IgD-negative memory B cell (primary cell): ENCODE results near the gene AMPH. TPM values are rescaled to one million over a fixed set of nuclear protein-coding genes. Genes with fewer than 3 reads are reported as not detected.
A peak's percentile ranks its signal among the peaks of the same experiment; 100 is the strongest.

Source experiments
- H3K27ac Mint-ChIP-seq, 3 donors: one replicate each; pipeline ENCODE4 v1.8.0; 2020 to 2022; ENCODE audit warnings: mild to moderate bottlenecking in 3 of 3, mixed read lengths in 3 of 3, moderate library complexity in 1 of 3
- H3K27me3 Mint-ChIP-seq: one replicate; pipeline ENCODE4 v1.8.0; 2021; ENCODE audit warnings: mixed read lengths
- H3K36me3 Mint-ChIP-seq: one replicate; pipeline ENCODE4 v1.8.0; 2020; ENCODE audit warnings: mild to moderate bottlenecking, mixed read lengths
- H3K4me1 Mint-ChIP-seq, 3 donors: one replicate each; pipeline ENCODE4 v1.8.0; 2020 to 2022; ENCODE audit warnings: mixed read lengths in 3 of 3, mild to moderate bottlenecking in 1 of 3
- H3K4me3 Mint-ChIP-seq, 4 donors: one replicate each; pipeline ENCODE4 v1.8.0; 2020 to 2022; ENCODE audit warnings: mild to moderate bottlenecking in 4 of 4, mixed read lengths in 4 of 4, moderate library complexity in 3 of 4
- H3K9me3 Mint-ChIP-seq, 3 donors: one replicate each; pipeline ENCODE4 v1.8.0; 2020 to 2021; ENCODE audit warnings: mixed read lengths in 3 of 3, mild to moderate bottlenecking in 1 of 3
- polyA plus RNA-seq: library from polyadenylated mRNA; unstranded; fragments of 300-500 nt; fragmentation: Illumina TruSeq; gene quantifications from one replicate; pipeline ENCODE4 v1.2.3, GENCODE V29; 2021

The AMPH gene
- polyA plus RNA-seq, 1 donor from 2014 or later: not detected

DNA sequence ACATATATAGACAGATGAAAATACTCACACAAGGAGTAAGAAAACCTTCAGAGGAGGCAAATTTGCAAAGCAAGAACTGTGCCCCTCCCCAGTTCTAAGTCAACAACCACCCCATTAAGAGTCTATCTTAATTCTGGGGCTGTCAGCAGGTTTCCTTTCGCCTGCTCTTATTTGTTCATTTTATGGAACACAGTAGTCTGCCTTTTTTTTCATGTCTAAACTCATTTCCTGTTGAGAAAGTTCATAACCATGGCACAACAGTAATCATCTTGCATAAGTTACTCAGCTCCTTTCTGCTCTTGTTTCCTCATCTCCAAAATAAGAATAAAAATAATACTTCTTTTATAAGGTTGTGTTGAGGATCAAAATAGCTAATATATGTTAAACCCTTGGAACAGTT, 25.8 kb upstream of the AMPH start:
- no peaks in the 10 kb centered on the region for H3K9me3 Mint-ChIP-seq
- H3K27me3 Mint-ChIP-seq: no peaks in the 10 kb centered on the region
- no peak overlapping the region for H3K27ac Mint-ChIP-seq
- peaks cover 0 to 3% (median 2%) of the 10 kb centered on the region in 3 donors for H3K4me1 Mint-ChIP-seq
- no peak overlapping the region for H3K4me3 Mint-ChIP-seq
- H3K36me3 Mint-ChIP-seq: peaks cover 1% of the 10 kb centered on the region

DNA sequence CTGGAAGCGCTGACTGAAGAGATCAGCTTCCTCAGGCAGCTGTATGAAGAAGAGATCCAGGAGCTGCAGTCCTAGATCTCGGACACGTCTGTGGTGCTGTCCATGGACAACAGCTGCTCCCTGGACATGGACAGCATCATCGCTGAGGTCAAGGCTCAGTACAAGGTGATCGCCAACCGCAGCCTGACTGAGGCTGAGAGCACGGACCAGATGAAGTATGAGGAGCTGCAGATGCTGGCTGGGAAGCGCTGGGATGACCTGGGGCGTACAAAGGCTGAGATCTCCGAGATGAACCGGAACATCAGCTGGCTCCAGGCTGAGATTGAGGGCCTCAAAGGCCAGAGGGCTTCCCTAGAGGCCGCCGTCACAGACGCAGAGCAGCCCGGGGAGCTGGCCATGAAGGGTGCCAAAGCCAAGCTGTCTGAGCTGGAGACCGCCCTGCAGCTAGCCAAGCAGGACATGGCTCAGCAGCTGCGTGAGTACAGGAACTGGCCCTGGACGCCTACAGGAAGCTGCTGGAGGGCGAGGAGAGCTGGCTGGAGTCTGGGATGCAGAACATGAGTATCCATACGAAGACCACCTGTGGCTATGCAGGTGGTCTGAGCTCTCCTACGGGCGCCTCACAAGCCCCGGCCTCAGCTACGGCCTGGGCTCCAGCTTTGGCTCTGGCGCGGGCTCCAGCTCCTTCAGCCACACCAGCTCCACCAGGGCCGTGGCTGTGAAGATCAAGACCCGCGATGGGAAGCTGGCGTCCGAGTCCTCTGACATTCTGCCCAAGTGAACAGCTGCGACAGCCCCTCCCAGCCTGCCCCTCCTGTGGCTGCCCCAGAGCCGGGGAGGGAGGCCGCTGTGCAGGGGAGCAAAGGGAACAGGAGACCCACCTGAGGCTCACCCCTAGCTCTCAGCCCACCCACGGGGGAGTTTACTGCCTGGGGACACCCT, 24.9 kb upstream of the AMPH start:
- no peak overlapping the region for H3K27ac Mint-ChIP-seq
- H3K27me3 Mint-ChIP-seq: no peaks in the 10 kb centered on the region
- H3K9me3 Mint-ChIP-seq: no peaks in the 10 kb centered on the region
- H3K36me3 Mint-ChIP-seq: peaks cover 1% of the 10 kb centered on the region
- no peak overlapping the region for H3K4me3 Mint-ChIP-seq
- H3K4me1 Mint-ChIP-seq: peaks cover 0 to 3% (median 2%) of the 10 kb centered on the region in 3 donors

DNA sequence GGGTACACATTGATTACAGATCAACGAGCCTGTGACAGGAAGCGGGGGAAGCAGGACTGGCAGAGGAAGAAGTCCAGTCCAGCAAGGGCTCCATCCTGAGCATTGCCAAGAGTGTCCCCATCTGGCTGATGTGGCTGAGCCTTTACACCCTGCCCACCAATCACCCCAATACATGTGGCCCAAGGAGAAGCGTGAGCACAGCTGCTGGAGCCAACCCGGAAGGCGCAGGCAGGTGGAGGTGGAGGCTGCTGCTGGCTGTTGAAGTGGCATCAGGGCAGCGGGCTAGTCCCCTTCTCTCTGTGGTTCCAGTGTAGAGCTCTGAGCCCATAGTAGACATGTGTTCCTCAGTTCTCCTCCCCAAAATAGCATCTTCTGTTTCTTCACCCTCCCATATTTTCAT, 6.8 kb upstream of the AMPH start:
- peaks cover 20% of the 10 kb centered on the region for H3K27me3 Mint-ChIP-seq

DNA sequence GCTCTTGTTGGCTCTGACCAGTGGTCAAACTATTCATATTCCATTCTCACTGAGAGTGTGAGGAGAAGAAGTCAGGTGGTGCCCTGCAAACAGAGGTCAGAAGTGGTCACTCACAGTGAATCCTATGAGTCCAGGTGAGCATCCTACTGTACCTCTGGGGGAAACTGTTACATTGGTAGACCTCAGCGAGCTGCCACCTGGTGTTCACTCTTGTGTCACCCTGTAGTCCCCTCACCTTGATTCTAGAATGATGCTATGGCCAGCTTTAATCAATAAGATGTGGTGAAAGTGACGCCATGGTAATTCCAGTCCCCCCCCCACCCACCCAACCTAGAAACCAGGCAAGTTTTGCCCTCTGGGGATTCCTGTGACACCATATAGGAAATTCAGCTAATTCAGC, 1.2 kb upstream of the AMPH start:
- Mint-ChIP-seq H3K27me3 (peaks cover 46% of the 10 kb centered on the region), H3K27ac (no peak overlapping the region), H3K4me1 (peaks cover 2 to 11% (median 7%) of the 10 kb centered on the region in 3 donors), H3K36me3 (no peaks in the 10 kb centered on the region), H3K4me3 (no peak overlapping the region), H3K9me3 (no peaks in the 10 kb centered on the region)

More for the DNA sequence above, 6.8 kb upstream of the AMPH start:
- Mint-ChIP-seq H3K4me1 (no peaks in the 10 kb centered on the region), H3K9me3 (peaks cover 0 to 2% (median 0%) of the 10 kb centered on the region in 3 donors), H3K4me3 (no peak overlapping the region), H3K27ac (no peak overlapping the region), H3K36me3 (no peaks in the 10 kb centered on the region)

DNA sequence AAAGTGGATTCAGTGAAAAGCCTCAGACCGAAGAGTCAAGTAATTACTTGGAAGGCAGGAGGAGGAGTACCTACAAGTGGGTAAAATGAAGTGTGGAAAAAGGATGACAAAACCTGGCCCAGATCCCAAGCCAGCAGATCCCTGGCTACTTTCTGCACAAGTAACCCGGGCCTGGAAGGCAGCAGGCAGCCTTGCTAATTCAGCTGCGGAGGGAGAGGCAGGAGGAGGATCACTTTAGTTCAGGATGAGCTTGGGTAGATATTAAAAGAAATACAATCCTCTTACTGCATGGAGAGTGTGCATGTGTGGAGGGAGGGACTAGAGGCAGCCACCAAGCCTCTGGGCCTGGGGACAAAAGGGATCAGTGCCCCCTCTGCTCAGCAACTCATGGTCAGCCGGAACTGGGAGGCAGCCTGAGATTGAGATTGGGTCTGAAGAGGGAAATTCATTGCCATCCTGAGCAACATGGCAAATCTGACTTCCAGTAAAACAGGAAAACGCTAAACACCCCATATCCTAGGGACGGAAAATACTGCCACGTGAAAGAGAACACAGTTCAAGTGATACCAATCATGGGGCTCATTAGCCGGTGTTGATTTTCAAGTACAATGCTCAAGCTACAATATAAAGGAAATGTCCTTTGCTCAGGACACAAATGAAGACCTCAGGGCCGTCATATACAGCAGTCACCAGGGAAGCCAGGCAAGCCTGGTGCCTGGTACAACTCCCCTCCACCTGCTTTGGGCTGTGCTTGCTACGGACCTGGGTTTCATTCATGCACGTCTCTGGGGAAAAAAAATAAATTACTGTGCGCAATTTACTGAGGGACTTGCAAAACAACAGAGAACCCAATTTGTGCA, 1.3 kb downstream of the AMPH start:
- H3K27me3 Mint-ChIP-seq: peaks cover 43% of the 10 kb centered on the region
- H3K4me3 Mint-ChIP-seq: peak overlapping the region in 2 of 4 donors; percentile 12 to 33
- H3K9me3 Mint-ChIP-seq: peaks cover 2 to 7% (median 6%) of the 10 kb centered on the region in 3 donors
- no peaks in the 10 kb centered on the region for H3K36me3 Mint-ChIP-seq
- no peak overlapping the region for H3K27ac Mint-ChIP-seq
- peaks cover 2 to 11% (median 7%) of the 10 kb centered on the region in 3 donors for H3K4me1 Mint-ChIP-seq

DNA sequence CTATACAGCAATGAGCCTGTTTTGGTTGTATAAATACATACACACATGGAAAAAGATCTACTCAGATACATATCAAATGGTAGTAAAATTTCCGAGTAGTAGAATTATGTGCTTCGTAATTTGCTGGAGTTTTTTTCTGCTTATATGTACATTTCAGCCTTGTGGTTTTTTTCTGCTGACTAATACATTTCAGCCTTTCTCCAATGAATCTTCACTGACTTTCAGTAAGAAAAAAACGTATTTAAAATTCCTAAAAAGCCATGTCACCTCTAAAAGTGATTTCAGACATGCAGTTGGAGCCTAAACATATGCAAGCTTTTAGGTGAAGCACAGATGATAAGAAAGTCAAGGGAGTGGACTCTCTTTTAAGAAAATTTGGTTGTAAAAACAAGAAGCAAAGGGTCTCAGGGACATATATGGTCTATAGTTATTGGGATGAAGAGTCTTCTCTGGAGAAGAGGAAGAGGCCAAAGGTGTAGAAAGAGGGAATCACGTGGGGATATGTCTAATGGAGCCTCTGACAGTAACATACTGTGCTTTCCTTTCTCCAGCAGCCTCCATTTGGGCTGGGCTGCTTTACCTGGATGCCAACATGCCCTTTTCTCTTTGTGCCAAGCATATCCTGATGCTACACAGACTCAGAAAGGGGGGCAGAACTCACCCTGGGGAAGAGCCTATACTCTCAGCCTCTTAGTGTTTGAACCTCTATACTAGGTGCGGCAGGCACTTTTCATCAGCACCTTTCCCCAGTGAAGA, 2.4 kb downstream of the AMPH start:
- no peak overlapping the region for H3K4me3 Mint-ChIP-seq
- H3K9me3 Mint-ChIP-seq: peaks cover 2 to 7% (median 6%) of the 10 kb centered on the region in 3 donors
- H3K4me1 Mint-ChIP-seq: peaks cover 2 to 11% (median 7%) of the 10 kb centered on the region in 3 donors
- peaks cover 42% of the 10 kb centered on the region for H3K27me3 Mint-ChIP-seq
- H3K27ac Mint-ChIP-seq: no peak overlapping the region
- no peaks in the 10 kb centered on the region for H3K36me3 Mint-ChIP-seq

DNA sequence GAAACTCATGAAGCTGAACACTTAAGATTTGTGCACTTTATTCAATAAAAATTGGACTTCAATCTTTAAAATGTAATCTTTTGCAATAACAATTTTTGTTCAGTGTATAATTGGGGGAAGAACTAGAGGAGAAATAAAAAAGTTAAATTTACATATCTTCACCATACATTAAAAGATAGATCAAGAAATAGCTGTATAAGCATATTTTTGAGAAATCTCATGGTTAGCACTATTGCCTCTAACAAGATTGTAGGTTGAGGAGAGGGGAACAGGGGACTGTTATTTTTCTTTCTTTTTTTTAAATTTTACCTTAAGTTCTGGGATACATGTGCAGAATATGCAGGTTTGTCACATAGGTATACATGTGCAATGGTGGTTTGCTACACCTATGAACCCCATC, 5.3 kb downstream of the AMPH start:
- Mint-ChIP-seq H3K36me3 (no peaks in the 10 kb centered on the region), H3K9me3 (peaks cover 2 to 7% (median 6%) of the 10 kb centered on the region in 3 donors), H3K27me3 (peaks cover 22% of the 10 kb centered on the region), H3K4me3 (no peak overlapping the region), H3K4me1 (peaks cover 2 to 11% (median 7%) of the 10 kb centered on the region in 3 donors), H3K27ac (peak overlapping the region in 1 of 3 donors; percentile 35)

DNA sequence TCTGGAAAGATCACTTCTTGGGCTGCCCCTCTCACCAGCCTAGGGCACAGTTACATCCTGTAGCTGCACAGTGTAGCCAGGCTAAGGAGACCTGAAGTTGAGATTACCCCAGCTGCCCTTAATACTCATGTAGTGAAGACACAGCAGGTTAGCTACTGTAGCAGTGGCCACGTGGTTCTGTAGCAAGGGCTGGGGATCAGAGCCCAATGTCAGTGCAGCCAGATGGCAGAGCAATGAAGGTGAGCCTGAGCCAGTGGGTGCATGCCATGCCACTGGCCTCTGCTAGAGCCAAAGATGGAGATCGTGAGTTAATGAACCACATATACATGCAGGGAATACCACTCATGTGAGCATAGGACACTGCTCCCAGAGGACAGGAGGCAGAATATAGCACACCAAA, 15.5 kb downstream of the AMPH start:
- H3K4me1 Mint-ChIP-seq: no peaks in the 10 kb centered on the region
- H3K27ac Mint-ChIP-seq: no peak overlapping the region
- H3K4me3 Mint-ChIP-seq: no peak overlapping the region
- H3K36me3 Mint-ChIP-seq: no peaks in the 10 kb centered on the region
- peaks cover 8% of the 10 kb centered on the region for H3K27me3 Mint-ChIP-seq
- H3K9me3 Mint-ChIP-seq: peaks cover 0 to 2% (median 0%) of the 10 kb centered on the region in 3 donors

DNA sequence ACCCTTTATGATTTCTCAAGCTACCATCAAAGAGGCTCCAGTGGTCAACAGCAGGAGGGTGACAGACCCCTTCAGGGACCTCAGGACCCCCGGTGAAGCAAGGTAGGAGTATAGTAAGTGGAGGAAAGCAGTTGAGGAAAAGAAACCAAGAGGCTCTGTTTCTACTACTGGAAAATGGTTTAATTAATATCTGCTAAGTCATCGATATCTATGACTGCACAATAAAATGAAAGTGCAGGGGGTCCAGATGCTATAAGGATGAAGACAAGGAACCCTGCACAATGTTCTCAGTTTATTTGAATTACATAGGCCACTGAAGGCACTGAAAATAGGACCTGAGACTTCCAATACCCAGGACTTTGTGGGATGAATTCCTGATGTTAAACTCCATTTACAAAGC, 23.7 kb downstream of the AMPH start:
- Mint-ChIP-seq H3K9me3 (no peaks in the 10 kb centered on the region), H3K4me1 (no peaks in the 10 kb centered on the region), H3K4me3 (no peak overlapping the region), H3K36me3 (no peaks in the 10 kb centered on the region), H3K27ac (no peak overlapping the region), H3K27me3 (peaks cover 11% of the 10 kb centered on the region)

DNA sequence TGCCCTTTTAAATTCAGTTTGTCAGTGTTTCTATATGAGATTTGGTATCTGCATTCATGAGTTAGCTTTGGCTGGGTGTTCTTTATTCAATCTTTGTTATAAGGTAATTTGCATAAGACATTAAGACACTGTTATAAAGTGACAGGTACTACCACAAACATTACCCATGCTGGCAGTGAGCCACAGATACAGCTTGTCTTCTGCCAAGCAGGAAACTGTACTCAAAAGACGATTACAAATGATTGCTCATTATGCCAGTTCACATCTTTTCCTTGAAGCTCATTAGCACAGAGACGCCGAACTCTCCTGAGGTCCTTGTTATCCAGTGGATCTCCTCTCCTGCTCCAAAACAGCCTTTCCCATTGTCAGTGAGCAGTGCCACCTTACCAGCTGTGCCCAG, 30.4 kb downstream of the AMPH start:
- Mint-ChIP-seq H3K27ac (no peak overlapping the region), H3K27me3 (peaks cover 1% of the 10 kb centered on the region), H3K9me3 (no peaks in the 10 kb centered on the region), H3K36me3 (no peaks in the 10 kb centered on the region), H3K4me3 (no peak overlapping the region), H3K4me1 (no peaks in the 10 kb centered on the region)

DNA sequence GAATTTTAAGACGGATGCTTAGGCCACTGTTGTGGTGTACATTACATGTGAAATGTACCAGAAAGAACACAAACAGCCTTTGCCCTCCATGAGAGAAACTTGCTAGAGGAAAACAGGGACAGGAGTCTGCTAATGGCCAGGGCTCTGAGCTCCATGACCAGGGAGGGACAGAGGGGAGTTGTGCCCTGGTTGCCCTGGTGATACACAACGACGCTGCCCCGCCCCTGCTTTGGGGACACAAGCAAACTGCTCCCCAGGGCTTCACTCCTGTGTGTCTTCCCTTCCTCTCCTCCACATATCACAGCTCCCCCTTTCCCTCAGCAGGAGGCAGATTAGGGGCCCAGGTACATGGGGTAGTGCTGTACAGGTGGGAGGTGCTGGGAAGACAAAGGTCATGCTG, 36.2 kb downstream of the AMPH start:
- Mint-ChIP-seq H3K9me3 (no peaks in the 10 kb centered on the region), H3K27me3 (no peaks in the 10 kb centered on the region)

DNA sequence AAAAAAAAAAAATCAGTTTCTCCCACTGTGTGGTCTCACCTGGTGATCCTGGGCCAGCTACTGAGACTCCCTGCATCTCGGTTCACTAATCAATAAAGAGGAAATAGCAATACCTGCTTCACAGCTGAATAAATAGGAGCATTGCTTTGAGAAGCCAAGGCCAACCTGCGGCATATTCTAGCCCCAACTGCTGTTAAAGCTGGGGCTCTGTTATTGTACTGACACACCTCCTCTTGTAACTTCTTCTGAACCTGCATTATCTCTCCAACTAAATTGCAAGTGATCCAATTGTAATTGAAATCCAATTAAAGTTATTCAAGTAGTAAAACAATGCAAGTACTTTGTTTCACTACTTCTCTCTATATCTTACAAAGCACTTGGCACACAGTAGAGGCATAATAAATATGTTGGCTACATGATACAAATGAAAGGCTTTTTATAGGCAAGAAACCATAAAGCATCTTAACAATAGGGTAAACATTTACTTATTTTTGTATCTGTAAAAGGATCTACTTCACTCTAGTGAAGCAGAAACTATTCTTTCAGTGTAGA, 38.4 kb downstream of the AMPH start:
- Mint-ChIP-seq H3K9me3 (no peaks in the 10 kb centered on the region), H3K27ac (no peak overlapping the region), H3K27me3 (peaks cover 1% of the 10 kb centered on the region), H3K4me1 (no peaks in the 10 kb centered on the region), H3K4me3 (no peak overlapping the region), H3K36me3 (peaks cover 3% of the 10 kb centered on the region)

More for the DNA sequence above, 36.2 kb downstream of the AMPH start:
- Mint-ChIP-seq H3K4me1 (no peaks in the 10 kb centered on the region), H3K36me3 (peaks cover 3% of the 10 kb centered on the region), H3K27ac (no peak overlapping the region), H3K4me3 (no peak overlapping the region)

DNA sequence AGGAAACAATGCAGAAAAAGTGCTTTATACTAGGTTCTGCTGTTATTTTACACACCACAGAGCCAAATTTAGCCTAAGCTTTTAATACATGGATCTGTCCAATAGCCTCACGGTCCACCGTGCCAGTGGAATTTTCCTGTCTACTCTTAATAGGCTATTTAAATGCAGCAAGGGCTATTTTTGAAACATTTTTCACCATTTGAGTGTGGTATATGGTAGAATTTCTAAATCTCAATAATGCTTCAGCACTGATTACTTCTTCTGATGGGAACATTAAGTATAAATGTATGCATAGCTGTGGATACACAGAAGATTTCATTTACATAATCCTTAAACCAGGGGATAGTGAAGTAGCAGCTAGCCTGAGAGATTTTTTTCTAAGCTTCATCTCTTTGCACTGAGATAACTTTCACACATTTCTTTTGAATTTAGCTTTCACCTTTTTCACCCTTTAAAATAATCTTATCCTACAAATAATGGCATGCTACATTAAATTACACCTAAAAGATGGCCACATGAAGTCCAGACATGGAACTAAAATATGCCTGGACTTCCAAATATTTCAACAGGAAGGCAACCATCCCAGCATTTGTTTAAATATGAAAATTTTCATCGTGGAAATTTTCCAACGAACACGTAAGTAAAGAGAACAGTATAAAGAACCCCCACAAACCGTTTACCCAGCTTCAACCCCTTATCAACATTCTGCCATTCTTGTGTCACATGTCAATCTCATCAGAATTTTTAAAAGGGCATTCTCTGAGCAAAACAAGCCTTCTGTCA, 45.4 kb downstream of the AMPH start:
- no peak overlapping the region for H3K27ac Mint-ChIP-seq
- H3K4me1 Mint-ChIP-seq: no peaks in the 10 kb centered on the region
- H3K4me3 Mint-ChIP-seq: no peak overlapping the region
- peaks cover 1% of the 10 kb centered on the region for H3K36me3 Mint-ChIP-seq
- H3K9me3 Mint-ChIP-seq: no peaks in the 10 kb centered on the region
- peaks cover 4% of the 10 kb centered on the region for H3K27me3 Mint-ChIP-seq
